Natural killer cell (primary cell): ENCODE measurements around the gene ZMYM2. TPM values are rescaled to one million over a fixed set of nuclear protein-coding genes. Genes with fewer than 3 reads are reported as not detected.
A peak's percentile ranks its signal among the peaks of the same experiment; 100 is the strongest.

Experiments
- ATAC-seq, 3 donors: fragments of 150-1000 bp in 2 of 3; fragments of 200-7000 bp in 1 of 3; cut with Tn5 transposase; 1 replicate in 1 of 3; 2 replicates in 2 of 3; pipeline ENCODE4 v1.10.0; 2021; ENCODE audit warnings: mild to moderate bottlenecking in 2 of 3, moderate library complexity in 2 of 3
- DNase-seq, 2 donors: peaks; one replicate each; pipeline versions ENCODE4 v3.0.0 to v3.0.0-alpha.2; 2013 to 2021; ENCODE audit warnings: mixed read lengths in 1 of 2
- H3K27ac ChIP-seq: one replicate; pipeline ENCODE4 v1.5.1; 2013; ENCODE audit warnings: mild to moderate bottlenecking, low read length
- H3K27me3 ChIP-seq: one replicate; pipeline ENCODE4 v1.6.1; 2013; ENCODE audit warnings: low read length; ENCODE audit not compliant: control insufficient read depth, insufficient read depth
- H3K36me3 ChIP-seq: one replicate; pipeline ENCODE4 v1.6.1; 2013; ENCODE audit warnings: low read length; ENCODE audit not compliant: control insufficient read depth, insufficient read depth
- H3K4me1 ChIP-seq: one replicate; pipeline ENCODE4 v1.6.1; 2013; ENCODE audit warnings: low read length; ENCODE audit not compliant: control insufficient read depth, insufficient read depth
- H3K4me3 ChIP-seq: one replicate; pipeline ENCODE4 v1.5.1; 2013; ENCODE audit warnings: low read length
- H3K9me3 ChIP-seq: one replicate; pipeline ENCODE4 v1.6.1; 2013; ENCODE audit warnings: low read length; ENCODE audit not compliant: control insufficient read depth, insufficient read depth
- H3K27ac Mint-ChIP-seq, 2 donors: one replicate each; pipeline ENCODE4 v1.8.0; 2022; ENCODE audit warnings: mild to moderate bottlenecking in 2 of 2, mixed read lengths in 2 of 2, moderate library complexity in 1 of 2
- H3K27me3 Mint-ChIP-seq, 2 donors: one replicate each; pipeline ENCODE4 v1.8.0; 2022; ENCODE audit warnings: low read depth in 2 of 2, mixed read lengths in 2 of 2
- H3K36me3 Mint-ChIP-seq: one replicate; pipeline ENCODE4 v1.8.0; 2022; ENCODE audit warnings: mixed read lengths
- H3K4me1 Mint-ChIP-seq, 2 donors: one replicate each; pipeline ENCODE4 v1.8.0; 2022; ENCODE audit warnings: mixed read lengths in 2 of 2
- H3K4me3 Mint-ChIP-seq: one replicate; pipeline ENCODE4 v1.8.0; 2022; ENCODE audit warnings: mild to moderate bottlenecking, moderate library complexity, mixed read lengths
- H3K9me3 Mint-ChIP-seq, 2 donors: one replicate each; pipeline ENCODE4 v1.8.0; 2022; ENCODE audit warnings: mixed read lengths in 2 of 2
- WGBS: methylation state at CpG from one replicate; pipeline ENCODE4 v1.1.7; 2013; ENCODE audit warnings: missing lambda C conversion rate; ENCODE audit not compliant: insufficient coverage; 5-methylcytosine and 5-hydroxymethylcytosine counted together
- intact Hi-C: fragments of 100-400 bp; cut with micrococcal nuclease; formaldehyde crosslinking; loops from one replicate; pipeline ENCODE4 v1.14.2; 2022
- total RNA-seq, 4 donors: library from RNA; stranded (reverse); fragments of 120-200 nt in 1 of 4; gene quantifications; one replicate each; pipeline versions ENCODE4 v1.2.3 to v1.2.4, GENCODE V29; 2013 to 2022
- TF ChIP-seq, protein P1 (sequence below): fragments of 200-600 bp; IDR thresholded peaks from one replicate; pipeline ENCODE4 v1.8.0; 2022; ENCODE audit warnings: antibody characterized with exemption

Gene ZMYM2
- total RNA-seq, 3 donors from 2014 or later (not counting 1 experiment from before 2014, with no cell fraction given), result 82.1 to 101 (median 87.0) TPM

DNA sequence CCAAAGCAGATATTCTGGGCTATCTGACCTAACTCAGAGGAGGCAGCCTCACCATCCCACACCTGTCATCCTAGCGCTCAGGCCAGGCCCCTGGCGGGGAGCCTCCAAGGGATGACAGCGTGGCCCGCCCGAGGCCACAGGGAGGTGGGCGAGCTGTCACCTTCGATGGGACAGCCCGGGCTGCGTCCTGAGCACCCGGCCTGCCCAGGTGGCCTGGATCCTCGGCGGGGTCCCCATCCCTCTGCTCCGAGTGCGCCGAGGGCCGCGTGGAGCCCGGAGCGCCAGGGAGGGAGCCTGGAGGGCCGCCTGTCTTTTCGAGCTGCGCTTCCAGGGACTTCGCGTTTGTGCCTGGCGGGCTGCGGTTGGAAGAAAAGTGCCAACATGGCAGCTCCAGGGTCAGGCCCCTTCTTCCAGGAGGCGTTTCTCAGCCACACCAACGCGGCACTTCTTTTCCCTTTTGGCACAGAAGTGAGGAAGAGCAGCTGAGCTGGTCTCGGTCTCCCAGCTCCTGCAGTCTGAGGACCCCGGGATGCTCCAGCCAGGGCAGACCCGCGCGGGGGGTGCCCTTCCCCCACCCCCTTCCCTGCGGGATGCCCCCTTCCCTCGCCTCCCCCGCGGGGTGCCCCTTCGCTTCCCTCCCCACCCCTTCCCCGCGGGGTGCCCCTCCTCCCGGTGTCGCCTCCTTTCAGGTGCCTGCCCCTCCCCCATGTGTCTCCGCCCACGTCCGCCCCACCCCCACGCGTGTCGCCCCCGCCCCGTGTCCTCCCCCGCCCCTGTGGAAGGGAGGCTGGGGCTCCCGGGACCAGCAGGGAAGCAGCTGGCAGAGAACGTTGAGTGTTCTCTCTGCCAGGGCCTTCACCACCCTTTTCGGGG, 160.0 kb downstream of the ZMYM2 start:
- peak overlapping the region; percentile 86 for H3K4me3 Mint-ChIP-seq
- 8% methylated on average over 39 of the region's 55 CpGs for WGBS
- peak in 1 of 2 donors; percentile 67 for DNase-seq
- H3K4me3 ChIP-seq, result peak overlapping the region; percentile 62
- peaks cover 23 to 25% of the 10 kb centered on the region in 2 donors for H3K4me1 Mint-ChIP-seq
- TF ChIP-seq, protein P1, sequence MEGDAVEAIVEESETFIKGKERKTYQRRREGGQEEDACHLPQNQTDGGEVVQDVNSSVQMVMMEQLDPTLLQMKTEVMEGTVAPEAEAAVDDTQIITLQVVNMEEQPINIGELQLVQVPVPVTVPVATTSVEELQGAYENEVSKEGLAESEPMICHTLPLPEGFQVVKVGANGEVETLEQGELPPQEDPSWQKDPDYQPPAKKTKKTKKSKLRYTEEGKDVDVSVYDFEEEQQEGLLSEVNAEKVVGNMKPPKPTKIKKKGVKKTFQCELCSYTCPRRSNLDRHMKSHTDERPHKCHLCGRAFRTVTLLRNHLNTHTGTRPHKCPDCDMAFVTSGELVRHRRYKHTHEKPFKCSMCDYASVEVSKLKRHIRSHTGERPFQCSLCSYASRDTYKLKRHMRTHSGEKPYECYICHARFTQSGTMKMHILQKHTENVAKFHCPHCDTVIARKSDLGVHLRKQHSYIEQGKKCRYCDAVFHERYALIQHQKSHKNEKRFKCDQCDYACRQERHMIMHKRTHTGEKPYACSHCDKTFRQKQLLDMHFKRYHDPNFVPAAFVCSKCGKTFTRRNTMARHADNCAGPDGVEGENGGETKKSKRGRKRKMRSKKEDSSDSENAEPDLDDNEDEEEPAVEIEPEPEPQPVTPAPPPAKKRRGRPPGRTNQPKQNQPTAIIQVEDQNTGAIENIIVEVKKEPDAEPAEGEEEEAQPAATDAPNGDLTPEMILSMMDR, result no peak
- intact Hi-C loops, result no loop called here
- peaks cover 7 to 15% of the 10 kb centered on the region in 2 donors for H3K27me3 Mint-ChIP-seq
- H3K4me1 ChIP-seq, result peaks cover 27% of the 10 kb centered on the region
- H3K27ac ChIP-seq, result peak overlapping the region; percentile 52
- H3K36me3 Mint-ChIP-seq, result no peaks in the 10 kb centered on the region
- peak; percentile 28 to 36 (median 35) for ATAC-seq
- peaks cover 2% of the 10 kb centered on the region for H3K27me3 ChIP-seq
- H3K9me3 ChIP-seq, result no peaks in the 10 kb centered on the region
- H3K9me3 Mint-ChIP-seq, result no peaks in the 10 kb centered on the region
- no peaks in the 10 kb centered on the region for H3K36me3 ChIP-seq
- peak overlapping the region; percentile 80 to 88 for H3K27ac Mint-ChIP-seq

DNA sequence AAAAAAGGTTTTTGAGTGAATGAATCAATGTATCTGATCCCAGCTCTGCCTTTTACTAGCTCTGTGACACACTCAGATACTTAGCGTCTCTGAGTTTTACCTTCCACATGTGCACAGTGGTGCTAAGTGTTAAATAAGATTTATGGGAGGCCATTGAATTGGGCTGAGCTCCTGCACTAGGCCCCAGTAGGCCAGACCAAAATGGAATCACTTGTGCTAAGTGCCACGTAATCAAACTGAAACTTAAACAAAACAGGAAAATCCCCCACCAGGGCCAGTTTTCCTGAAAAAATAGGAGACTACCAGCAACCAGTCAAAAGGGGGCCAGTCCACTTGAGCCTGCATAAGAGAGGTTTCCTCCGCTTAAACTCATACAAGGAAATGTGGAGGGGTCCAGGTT, 161.4 kb downstream of the ZMYM2 start:
- Histone ChIP-seq H3K4me1 (peaks cover 27% of the 10 kb centered on the region), H3K36me3 (no peaks in the 10 kb centered on the region), H3K27ac (peak overlapping the region; percentile 40), H3K9me3 (no peaks in the 10 kb centered on the region), H3K27me3 (peaks cover 2% of the 10 kb centered on the region), H3K4me3 (peak overlapping the region; percentile 40)
- 86% methylated on average over 3 of the region's 3 CpGs for WGBS
- no peaks in the 10 kb centered on the region for H3K9me3 Mint-ChIP-seq
- H3K36me3 Mint-ChIP-seq, result no peaks in the 10 kb centered on the region
- H3K4me1 Mint-ChIP-seq, result peaks cover 23 to 25% of the 10 kb centered on the region in 2 donors
- intact Hi-C loops, result no loop called here
- DNase-seq, result peak in 1 of 2 donors; percentile 12
- TF ChIP-seq, protein P1, result no peak
- peak overlapping the region; percentile 80 to 88 for H3K27ac Mint-ChIP-seq
- no peak for ATAC-seq
- H3K27me3 Mint-ChIP-seq, result peaks cover 11 to 23% of the 10 kb centered on the region in 2 donors
- H3K4me3 Mint-ChIP-seq, result peak overlapping the region; percentile 86

DNA sequence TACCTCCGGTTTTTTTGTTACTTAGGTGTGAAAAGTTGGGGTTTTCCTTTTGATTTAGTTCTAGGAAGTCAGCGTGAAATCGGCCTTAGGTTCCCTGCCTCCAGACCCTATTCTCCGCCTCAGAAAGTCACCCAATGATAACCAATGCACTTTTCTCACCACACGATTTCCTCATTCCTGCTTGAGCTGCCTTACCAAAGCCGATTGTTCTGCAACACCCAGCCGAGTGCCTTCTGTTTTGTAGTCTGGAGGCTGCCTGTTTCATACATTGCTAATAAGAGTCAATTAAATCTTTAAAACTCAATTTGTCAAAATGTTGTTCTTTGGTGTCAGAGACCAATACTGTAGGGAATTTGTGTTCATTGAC, 162.6 kb downstream of the ZMYM2 start:
- DNase-seq, result peak in 1 of 2 donors; percentile 18
- H3K27me3 Mint-ChIP-seq, result peaks cover 13 to 23% of the 10 kb centered on the region in 2 donors
- peak overlapping the region; percentile 40 for H3K4me3 ChIP-seq
- no peaks in the 10 kb centered on the region for H3K9me3 ChIP-seq
- H3K27me3 ChIP-seq, result peaks cover 2% of the 10 kb centered on the region
- H3K9me3 Mint-ChIP-seq, result no peaks in the 10 kb centered on the region
- no peak for ATAC-seq
- intact Hi-C loops, result no loop called here
- H3K4me3 Mint-ChIP-seq, result peak overlapping the region; percentile 86
- no peaks in the 10 kb centered on the region for H3K36me3 ChIP-seq
- H3K4me1 ChIP-seq, result peaks cover 27% of the 10 kb centered on the region
- H3K27ac Mint-ChIP-seq, result peak overlapping the region; percentile 80 to 88
- TF ChIP-seq, protein P1, result no peak
- 54% methylated on average over 7 of the region's 7 CpGs for WGBS
- H3K36me3 Mint-ChIP-seq, result no peaks in the 10 kb centered on the region
- H3K27ac ChIP-seq, result peak overlapping the region; percentile 40
- H3K4me1 Mint-ChIP-seq, result peaks cover 23 to 25% of the 10 kb centered on the region in 2 donors
